Hypothalamus (tissue), 51 donors: Measurements from ENCODE around the gene RBL1.
"Not testable (repeated sequence)": the region's sequence is repeated elsewhere in the genome, so short reads cannot be mapped to it uniquely, and the experiment has no call there.

Experiments
- DNase-seq, 51 donors: peaks; one replicate each; lab custom pipeline; 2025; lab: John Stamatoyannopoulos, UW

Gene RBL1

GRCh38 chr20:37095599-37096414 is at the start of gene RBL1:
RBL1 (minus strand) TSS chr20:37095997; CDS start chr20:37095928, 69 bp downstream.
- peak; percentile 45 to 97 (median 82) for DNase-seq

- DNase-seq: no peak
Measured at GRCh38 chr20:37144856-37145404, 49.1 kb upstream of the RBL1 start.

GRCh38 chr20:37142708-37143107 is 46.9 kb upstream of the RBL1 start:
- no peak for DNase-seq

- no peak for DNase-seq
Measured at GRCh38 chr20:37137547-37137946, 41.8 kb upstream of the RBL1 start.

GRCh38 chr20:37133952-37134351 is 38.2 kb upstream of the RBL1 start:
- DNase-seq: no peak

- DNase-seq: no peak
Measured at GRCh38 chr20:37131486-37131885, 35.7 kb upstream of the RBL1 start.

- no peak for DNase-seq
Measured at GRCh38 chr20:37128803-37129202, 33.0 kb upstream of the RBL1 start.

- not testable (repeated sequence) for DNase-seq
Measured at GRCh38 chr20:37126290-37126689, 30.5 kb upstream of the RBL1 start.

- DNase-seq: no peak
Measured at GRCh38 chr20:37123441-37123840, 27.6 kb upstream of the RBL1 start.

- DNase-seq: no peak
Measured at GRCh38 chr20:37120497-37120896, 24.7 kb upstream of the RBL1 start.

- DNase-seq: no peak
Measured at GRCh38 chr20:37119356-37120036, 23.7 kb upstream of the RBL1 start.

GRCh38 chr20:37114012-37114411 is 18.2 kb upstream of the RBL1 start:
- no peak for DNase-seq

GRCh38 chr20:37111926-37112455 is 16.2 kb upstream of the RBL1 start:
- no peak for DNase-seq

- DNase-seq: no peak
Measured at GRCh38 chr20:37108676-37109075, 12.9 kb upstream of the RBL1 start.

GRCh38 chr20:37102571-37102970 is 6.8 kb upstream of the RBL1 start:
- no peak for DNase-seq

GRCh38 chr20:37096415-37097041 is 731 bp upstream of the RBL1 start:
- peak in 1 of 51 donors; percentile 3 for DNase-seq

- peak in 4 of 51 donors; percentile 20 to 43 (median 36) for DNase-seq
Measured at GRCh38 chr20:37095108-37095598, 644 bp downstream of the RBL1 start.

- no peak for DNase-seq
Measured at GRCh38 chr20:37090407-37090806, 5.4 kb downstream of the RBL1 start.

GRCh38 chr20:37081717-37082289 is 14.0 kb downstream of the RBL1 start:
- peak in 1 of 51 donors; percentile 1 for DNase-seq

GRCh38 chr20:37077009-37077408 is 18.8 kb downstream of the RBL1 start:
- no peak for DNase-seq
